T-helper 2 cell treated with Interferon-gamma antibody and Interleukin-4, amounts not matched to agents 100 ng/mL and 5 ng/mL, for 36 hours (primary cell): Measurements from ENCODE around the gene PRAMEF27. TPM values are rescaled to one million over a fixed set of nuclear protein-coding genes. Genes with fewer than 3 reads are reported as not detected.
"Not testable (repeated sequence)": the region's sequence is repeated elsewhere in the genome, so short reads cannot be mapped to it uniquely, and the experiment has no call there.

Experiments used
- intact Hi-C: fragments of 100-400 bp; cut with micrococcal nuclease; formaldehyde crosslinking; loops from one replicate; pipeline ENCODE4 v1.15.1; 2023
- total RNA-seq: library from RNA; stranded (reverse); gene quantifications from 2 replicates; pipeline ENCODE4 v1.2.3, GENCODE V29; 2022

The PRAMEF27 gene
- not detected in 2 replicates for total RNA-seq

- intact Hi-C loops: not testable (repeated sequence)
Observed at GRCh38 chr1:13056475-13056874, at the start of gene PRAMEF27. Gene PRAMEF27 (minus strand): TSS chr1:13056575. CDS start chr1:13053659, 2,916 bp downstream.

GRCh38 chr1:13070474-13070873, 14.1 kb upstream of the PRAMEF27 start, which contains the start of gene PRAMEF25:
Gene PRAMEF25 (plus strand): TSS chr1:13070774. CDS start chr1:13073694, 2,920 bp downstream.
- intact Hi-C loops: not testable (repeated sequence)

GRCh38 chr1:13019846-13020245, 36.5 kb downstream of the PRAMEF27 start:
- intact Hi-C loops: not testable (repeated sequence)

- intact Hi-C loops: not testable (repeated sequence)
Observed at GRCh38 chr1:13011932-13012331, 44.4 kb downstream of the PRAMEF27 start.

- intact Hi-C loops: not testable (repeated sequence)
Observed at GRCh38 chr1:13009348-13009747, 47.0 kb downstream of the PRAMEF27 start.

- intact Hi-C loops: not testable (repeated sequence)
Observed at GRCh38 chr1:13005732-13006131, 50.6 kb downstream of the PRAMEF27 start.

Other genes with a start within 250 kb of the PRAMEF27 start
- gene PRAMEF11, start 225.2 kb downstream of the PRAMEF27 start, total RNA-seq: not detected in 2 replicates
- gene HNRNPCL1, start 207.9 kb downstream of the PRAMEF27 start, total RNA-seq: not detected in 2 replicates
- not detected in 2 replicates for gene PRAMEF2, start 199.5 kb downstream of the PRAMEF27 start, total RNA-seq
- not detected in 2 replicates for gene PRAMEF4, start 170.4 kb downstream of the PRAMEF27 start, total RNA-seq
- gene PRAMEF10, start 158.3 kb downstream of the PRAMEF27 start, total RNA-seq: not detected in 2 replicates
- gene PRAMEF7, start 140.0 kb downstream of the PRAMEF27 start, total RNA-seq: not detected in 2 replicates
- gene PRAMEF6, start 109.0 kb downstream of the PRAMEF27 start, total RNA-seq: not detected in 2 replicates
- not detected in 2 replicates for gene HNRNPCL3, start 4.2 kb upstream of the PRAMEF27 start, total RNA-seq
- gene PRAMEF25, start 14.2 kb upstream of the PRAMEF27 start, total RNA-seq: not detected in 2 replicates
- not detected in 2 replicates for gene HNRNPCL2, start 60.3 kb upstream of the PRAMEF27 start, total RNA-seq
- not detected in 2 replicates for gene PRAMEF26, start 99.4 kb upstream of the PRAMEF27 start, total RNA-seq
- not detected in 2 replicates for gene HNRNPCL4, start 109.1 kb upstream of the PRAMEF27 start, total RNA-seq
- gene PRAMEF9, start 115.3 kb upstream of the PRAMEF27 start, total RNA-seq: not detected in 2 replicates
- gene PRAMEF13, start 144.8 kb upstream of the PRAMEF27 start, total RNA-seq: not detected in 2 replicates
- gene PRAMEF18, start 169.6 kb upstream of the PRAMEF27 start, total RNA-seq: not detected in 2 replicates
- gene PRAMEF5, start 197.6 kb upstream of the PRAMEF27 start, total RNA-seq: not detected in 2 replicates
- not detected in 2 replicates for gene PRAMEF8, start 228.6 kb upstream of the PRAMEF27 start, total RNA-seq
- gene PRAMEF33, start 247.0 kb upstream of the PRAMEF27 start, total RNA-seq: not detected in 2 replicates